Astrocyte of the spinal cord (primary cell): ENCODE measurements around the gene ZNF618.

ENCODE experiments used
- DNase-seq: peaks from one replicate; pipeline ENCODE4 v3.0.0; 2011; ENCODE audit warnings: low read depth, low spot score
- H3K4me3 ChIP-seq: 2 replicates; pipeline ENCODE4 v1.5.1; 2011; ENCODE audit warnings: low read depth, mild to moderate bottlenecking, low read length, moderate library complexity
- in situ Hi-C: cut with HindIII; loops from 2 replicates; pipeline ENCODE4 v1.10.0; 2017; ENCODE audit warnings: low sequenced_read_pairs
- TF ChIP-seq, protein P1 (sequence below): IDR thresholded peaks from 2 replicates; pipeline ENCODE4 v1.5.1; 2012; ENCODE audit warnings: low read depth, mild to moderate bottlenecking, low read length, inconsistent platforms

Gene ZNF618

DNA sequence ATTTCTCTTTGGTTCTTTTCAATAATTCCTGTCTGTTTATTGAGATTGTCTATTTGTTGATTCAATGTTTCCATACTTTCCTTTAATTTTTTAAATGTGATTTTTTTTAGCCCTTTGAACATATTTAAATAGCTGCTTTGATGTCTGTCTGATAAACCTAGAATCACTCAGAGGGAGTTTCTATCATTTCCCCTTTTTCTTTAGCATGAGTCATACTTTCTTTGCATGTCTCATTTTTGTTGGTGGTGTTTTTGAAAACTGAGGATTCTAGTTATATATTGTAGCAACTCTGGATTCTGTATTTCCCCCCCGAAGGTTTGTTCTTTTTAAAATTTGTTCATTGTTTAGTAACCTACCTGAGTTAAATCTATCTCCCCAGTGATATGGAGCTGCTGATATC is 24.2 kb upstream of the ZNF618 start:
- H3K4me3 ChIP-seq, result no peak overlapping the region
- in situ Hi-C loops, result no loop called here
- no peak for DNase-seq
- TF ChIP-seq, protein P1, sequence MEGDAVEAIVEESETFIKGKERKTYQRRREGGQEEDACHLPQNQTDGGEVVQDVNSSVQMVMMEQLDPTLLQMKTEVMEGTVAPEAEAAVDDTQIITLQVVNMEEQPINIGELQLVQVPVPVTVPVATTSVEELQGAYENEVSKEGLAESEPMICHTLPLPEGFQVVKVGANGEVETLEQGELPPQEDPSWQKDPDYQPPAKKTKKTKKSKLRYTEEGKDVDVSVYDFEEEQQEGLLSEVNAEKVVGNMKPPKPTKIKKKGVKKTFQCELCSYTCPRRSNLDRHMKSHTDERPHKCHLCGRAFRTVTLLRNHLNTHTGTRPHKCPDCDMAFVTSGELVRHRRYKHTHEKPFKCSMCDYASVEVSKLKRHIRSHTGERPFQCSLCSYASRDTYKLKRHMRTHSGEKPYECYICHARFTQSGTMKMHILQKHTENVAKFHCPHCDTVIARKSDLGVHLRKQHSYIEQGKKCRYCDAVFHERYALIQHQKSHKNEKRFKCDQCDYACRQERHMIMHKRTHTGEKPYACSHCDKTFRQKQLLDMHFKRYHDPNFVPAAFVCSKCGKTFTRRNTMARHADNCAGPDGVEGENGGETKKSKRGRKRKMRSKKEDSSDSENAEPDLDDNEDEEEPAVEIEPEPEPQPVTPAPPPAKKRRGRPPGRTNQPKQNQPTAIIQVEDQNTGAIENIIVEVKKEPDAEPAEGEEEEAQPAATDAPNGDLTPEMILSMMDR, result no peak

DNA sequence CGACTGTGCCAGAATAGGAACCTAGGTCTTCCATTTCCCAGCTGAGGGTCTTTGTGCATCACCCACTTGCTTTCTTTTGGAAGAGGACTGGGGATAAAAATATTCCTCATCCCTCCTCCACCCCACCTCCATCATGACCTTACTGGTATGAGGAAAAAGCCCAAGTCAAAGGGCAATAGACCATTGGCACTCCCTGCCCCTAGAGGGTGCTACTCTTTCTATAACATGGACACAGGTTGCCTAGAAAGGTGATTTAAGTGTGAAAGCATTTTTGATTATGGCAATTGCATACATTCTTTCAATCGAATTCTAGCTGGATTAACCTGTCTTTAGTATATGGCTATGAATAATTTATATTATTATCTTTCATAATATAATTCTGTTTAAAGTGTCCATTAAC is 22.8 kb upstream of the ZNF618 start:
- in situ Hi-C loops, result no loop called here
- TF ChIP-seq, protein P1, result peak; percentile 54
- DNase-seq, result no peak
- H3K4me3 ChIP-seq, result no peak overlapping the region

DNA sequence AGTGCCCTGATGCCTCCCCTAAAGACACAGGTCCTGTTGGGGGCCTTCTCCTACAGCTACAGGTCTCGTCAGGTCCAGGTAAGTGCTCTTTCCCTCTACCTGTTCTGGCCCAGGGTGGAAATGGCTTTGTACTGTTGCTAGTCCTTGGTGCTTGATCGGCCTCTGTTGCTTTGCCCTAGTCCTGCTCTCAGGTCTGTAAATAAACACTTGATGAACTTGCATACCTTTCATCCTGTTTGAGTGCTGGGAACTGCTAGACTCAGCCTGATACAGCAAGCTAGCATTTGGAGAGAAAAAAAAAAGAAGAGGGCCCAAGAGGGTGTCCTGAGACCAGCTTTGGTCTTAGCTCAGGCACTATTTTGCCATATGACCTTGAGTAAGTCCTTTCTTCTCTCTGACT is 21.8 kb upstream of the ZNF618 start:
- in situ Hi-C loops, result no loop called here
- DNase-seq, result no peak
- H3K4me3 ChIP-seq, result no peak overlapping the region
- TF ChIP-seq, protein P1, result no peak

DNA sequence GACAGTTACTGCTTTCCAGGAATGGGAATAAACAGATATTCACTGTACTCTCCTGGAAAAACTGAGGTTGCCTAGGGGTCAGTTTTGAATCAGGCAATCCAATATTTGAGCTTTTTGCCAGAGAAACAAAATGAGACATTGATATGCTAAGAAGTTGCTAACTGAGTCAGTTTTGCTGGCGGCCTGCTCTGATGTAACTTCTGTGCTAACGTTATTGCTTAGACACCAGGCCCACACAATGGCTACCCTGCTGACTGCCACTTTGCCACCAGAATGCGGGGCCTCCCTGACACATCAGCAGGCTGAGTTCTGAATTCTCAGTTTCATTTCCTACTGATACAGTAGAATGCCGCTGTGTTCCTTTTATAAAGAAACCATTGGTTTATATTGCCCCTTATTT is 18.2 kb upstream of the ZNF618 start:
- no peak overlapping the region for H3K4me3 ChIP-seq
- TF ChIP-seq, protein P1, result no peak
- no peak for DNase-seq
- in situ Hi-C loops, result no loop called here

DNA sequence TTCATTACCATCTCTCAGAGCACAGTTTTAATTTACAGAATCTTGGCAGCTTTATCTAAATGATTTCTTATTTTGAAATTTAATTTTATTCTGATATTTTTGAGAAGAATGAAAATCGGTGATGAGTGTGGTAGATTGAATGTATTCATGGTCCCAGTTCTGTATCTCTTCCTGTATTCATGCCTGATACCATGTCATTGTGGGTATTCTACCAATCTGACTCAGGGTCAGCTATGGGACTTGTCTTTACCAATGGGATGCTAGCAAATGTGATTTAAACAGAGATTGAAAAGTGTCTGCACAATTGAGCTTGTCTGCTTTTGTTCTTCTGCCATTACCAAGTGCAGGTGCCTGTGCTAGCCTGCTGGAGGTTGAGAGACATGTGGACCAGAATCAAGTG is 17.8 kb upstream of the ZNF618 start:
- no peak overlapping the region for H3K4me3 ChIP-seq
- in situ Hi-C loops, result no loop called here
- TF ChIP-seq, protein P1, result no peak
- no peak for DNase-seq

DNA sequence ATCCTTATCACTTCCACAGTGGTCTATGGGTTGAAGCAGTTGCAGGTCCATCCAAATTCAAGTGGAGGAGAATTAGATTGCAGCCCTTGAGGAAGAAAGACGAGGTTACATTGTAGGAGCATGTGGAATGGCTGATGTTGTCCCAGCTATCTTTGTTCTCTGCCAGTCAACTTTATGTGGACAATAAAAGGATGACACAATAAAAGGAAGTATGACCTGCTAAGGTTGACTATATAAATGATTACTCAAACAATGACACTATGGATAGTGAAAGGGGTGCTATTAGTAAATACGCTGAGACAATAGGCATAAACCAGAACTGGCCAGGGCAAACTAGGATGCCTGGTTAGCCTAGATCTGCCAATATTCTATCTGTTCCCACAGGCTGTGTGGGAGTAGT is 12.8 kb upstream of the ZNF618 start:
- in situ Hi-C loops, result no loop called here
- no peak overlapping the region for H3K4me3 ChIP-seq
- no peak for DNase-seq
- TF ChIP-seq, protein P1, result no peak

DNA sequence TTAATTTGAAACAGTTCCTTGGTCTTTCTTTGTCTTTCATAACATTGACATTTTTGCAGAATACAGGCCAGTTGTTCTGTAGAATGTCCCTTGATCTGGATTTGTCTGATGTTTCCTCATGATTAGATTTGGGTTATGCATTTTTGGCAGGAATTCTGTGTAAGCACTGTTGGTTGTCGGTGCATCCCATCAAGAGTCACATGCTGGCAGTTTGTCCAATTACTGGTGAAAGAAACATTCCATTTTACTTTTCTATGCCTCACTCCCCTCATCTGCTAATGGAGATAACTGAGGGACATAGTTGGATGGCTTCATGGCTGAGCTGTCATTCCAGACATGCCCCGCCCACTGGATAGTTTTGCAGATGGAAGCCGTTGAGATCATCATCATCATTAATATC is 7.6 kb upstream of the ZNF618 start:
- H3K4me3 ChIP-seq, result no peak overlapping the region
- in situ Hi-C loops, result no loop called here
- no peak for DNase-seq
- TF ChIP-seq, protein P1, result no peak
